AG04449 (cell line): ENCODE measurements around the gene KLK3.

Source experiments
- CTCF ChIA-PET: fragments of 350-600 bp; formaldehyde crosslinking; extraction: SDS; loops from one replicate; lab custom pipeline; 2021; ENCODE audit warnings: antibody characterized with exemption; lab: Yijun Ruan, JAX
- POLR2A ChIA-PET: fragments of 400-600, 350-600 bp; formaldehyde crosslinking; extraction: SDS; loops from one replicate; lab custom pipeline; 2020; ENCODE audit warnings: antibody characterized with exemption, inconsistent platforms; lab: Yijun Ruan, JAX
- DNase-seq: peaks from one replicate; pipeline ENCODE4 v3.0.0-alpha.2; 2010; ENCODE audit warnings: low read depth, low spot score
- H3K4me3 ChIP-seq: 2 replicates; pipeline ENCODE4 v1.5.1; 2011; ENCODE audit warnings: low read depth, mild to moderate bottlenecking, control low read depth, low read length
- TF ChIP-seq, protein P1 (sequence below): IDR thresholded peaks from one replicate; pipeline ENCODE4 v1.5.1; 2011; ENCODE audit warnings: mild to moderate bottlenecking, moderate library complexity, low read length, control low read depth, inconsistent platforms; ENCODE audit not compliant: insufficient read depth; ENCODE audit errors: missing control alignments

KLK3 gene

DNA sequence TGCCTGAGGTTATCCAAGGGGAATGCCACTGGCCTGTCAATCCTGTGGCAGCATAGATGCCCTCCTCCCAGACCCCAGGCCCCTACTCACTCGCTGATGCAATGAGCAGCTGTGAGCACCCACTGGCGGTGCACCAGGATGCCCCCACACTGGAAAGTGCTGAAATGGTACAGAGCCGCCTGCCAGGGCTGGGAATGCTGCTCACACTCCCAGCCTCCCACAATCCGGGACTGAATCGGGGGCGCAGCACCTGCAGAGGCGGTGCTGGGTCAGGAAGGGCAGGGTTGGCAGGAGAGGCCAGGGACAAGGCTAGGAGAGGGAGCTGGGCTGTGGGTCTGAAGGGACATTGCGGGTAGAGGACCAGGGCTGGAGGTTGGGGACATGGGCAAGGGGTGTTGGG is 33.1 kb upstream of the KLK3 start:
- DNase-seq = no peak
- no peak overlapping the region for H3K4me3 ChIP-seq
- POLR2A ChIA-PET = no interaction called here
- TF ChIP-seq, protein P1, sequence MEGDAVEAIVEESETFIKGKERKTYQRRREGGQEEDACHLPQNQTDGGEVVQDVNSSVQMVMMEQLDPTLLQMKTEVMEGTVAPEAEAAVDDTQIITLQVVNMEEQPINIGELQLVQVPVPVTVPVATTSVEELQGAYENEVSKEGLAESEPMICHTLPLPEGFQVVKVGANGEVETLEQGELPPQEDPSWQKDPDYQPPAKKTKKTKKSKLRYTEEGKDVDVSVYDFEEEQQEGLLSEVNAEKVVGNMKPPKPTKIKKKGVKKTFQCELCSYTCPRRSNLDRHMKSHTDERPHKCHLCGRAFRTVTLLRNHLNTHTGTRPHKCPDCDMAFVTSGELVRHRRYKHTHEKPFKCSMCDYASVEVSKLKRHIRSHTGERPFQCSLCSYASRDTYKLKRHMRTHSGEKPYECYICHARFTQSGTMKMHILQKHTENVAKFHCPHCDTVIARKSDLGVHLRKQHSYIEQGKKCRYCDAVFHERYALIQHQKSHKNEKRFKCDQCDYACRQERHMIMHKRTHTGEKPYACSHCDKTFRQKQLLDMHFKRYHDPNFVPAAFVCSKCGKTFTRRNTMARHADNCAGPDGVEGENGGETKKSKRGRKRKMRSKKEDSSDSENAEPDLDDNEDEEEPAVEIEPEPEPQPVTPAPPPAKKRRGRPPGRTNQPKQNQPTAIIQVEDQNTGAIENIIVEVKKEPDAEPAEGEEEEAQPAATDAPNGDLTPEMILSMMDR = no peak
- CTCF ChIA-PET = no interaction called here

DNA sequence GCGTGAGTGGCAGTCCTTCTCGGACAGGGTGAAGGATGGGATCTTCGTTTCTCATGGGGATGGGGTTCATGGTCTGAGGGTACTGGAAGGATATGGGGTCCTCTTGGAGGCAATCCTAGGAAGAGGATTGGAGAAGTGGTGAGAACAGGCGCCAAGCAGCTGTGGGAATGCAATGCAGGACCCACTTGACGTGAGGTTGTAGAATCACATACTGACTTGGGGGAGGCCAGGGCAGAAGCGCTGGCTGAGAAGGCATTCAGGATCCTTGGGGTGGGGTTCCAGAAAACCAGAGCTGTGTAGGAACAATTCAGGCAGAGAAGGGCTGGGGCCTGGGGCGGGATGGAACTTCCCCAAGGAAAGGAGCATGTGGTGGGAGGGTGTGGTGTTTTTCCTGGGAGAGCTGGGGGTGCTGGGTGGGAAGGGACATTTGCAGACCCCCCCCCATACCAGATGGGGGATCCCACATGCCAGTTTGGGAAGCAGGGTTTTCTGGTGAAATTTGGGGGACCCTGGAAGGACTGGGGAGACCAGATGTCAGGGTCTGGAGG is 32.0 kb upstream of the KLK3 start:
- H3K4me3 ChIP-seq = no peak overlapping the region
- POLR2A ChIA-PET = no interaction called here
- CTCF ChIA-PET = interaction anchor here (0.8 kb wide), 1 partner anchor 272 kb away, joined by 4 read pairs; no protein-coding TSS in a partner anchor
- TF ChIP-seq, protein P1 = no peak
- DNase-seq = no peak

DNA sequence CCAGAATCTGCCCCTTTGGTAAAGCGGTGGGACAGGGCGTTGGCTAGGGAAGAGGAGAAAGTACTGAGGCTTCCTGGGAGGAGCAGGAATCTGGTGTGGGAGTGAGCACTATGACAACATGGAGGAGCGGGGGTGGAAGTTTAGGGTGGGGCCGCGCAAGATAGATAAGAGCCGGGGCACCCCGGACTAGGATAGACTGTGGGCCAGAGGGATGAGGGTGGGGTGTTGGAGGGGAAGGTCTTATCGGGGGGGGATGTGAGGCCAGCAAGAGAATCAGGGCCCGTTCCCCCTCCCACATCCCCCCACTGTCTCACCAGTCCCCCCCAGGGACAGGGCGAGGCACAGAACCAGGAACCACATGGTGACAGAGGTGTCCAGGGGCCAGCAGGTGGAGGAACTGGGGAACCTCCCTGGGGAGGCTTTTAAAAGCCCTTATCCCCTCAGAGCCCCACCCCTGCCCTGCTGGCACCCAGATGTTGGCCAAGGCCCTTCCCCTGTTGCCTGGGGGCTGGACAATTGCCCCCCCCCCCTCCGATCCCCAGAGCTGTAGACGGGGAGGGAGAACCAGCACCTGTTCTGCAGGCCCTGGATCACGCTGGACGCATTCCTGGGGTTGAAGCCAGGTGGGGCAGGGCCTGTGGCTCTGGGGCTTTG is 31.2 kb upstream of the KLK3 start, which contains the start of gene KLK1:
KLK1 (minus strand) TSS at position 399 of the 654 bp plus-strand sequence; CDS start at position 360, 39 bp downstream.
- POLR2A ChIA-PET = no interaction called here
- no peak within 1 kb of the TSS for H3K4me3 ChIP-seq
- CTCF ChIA-PET = no interaction called here

DNA sequence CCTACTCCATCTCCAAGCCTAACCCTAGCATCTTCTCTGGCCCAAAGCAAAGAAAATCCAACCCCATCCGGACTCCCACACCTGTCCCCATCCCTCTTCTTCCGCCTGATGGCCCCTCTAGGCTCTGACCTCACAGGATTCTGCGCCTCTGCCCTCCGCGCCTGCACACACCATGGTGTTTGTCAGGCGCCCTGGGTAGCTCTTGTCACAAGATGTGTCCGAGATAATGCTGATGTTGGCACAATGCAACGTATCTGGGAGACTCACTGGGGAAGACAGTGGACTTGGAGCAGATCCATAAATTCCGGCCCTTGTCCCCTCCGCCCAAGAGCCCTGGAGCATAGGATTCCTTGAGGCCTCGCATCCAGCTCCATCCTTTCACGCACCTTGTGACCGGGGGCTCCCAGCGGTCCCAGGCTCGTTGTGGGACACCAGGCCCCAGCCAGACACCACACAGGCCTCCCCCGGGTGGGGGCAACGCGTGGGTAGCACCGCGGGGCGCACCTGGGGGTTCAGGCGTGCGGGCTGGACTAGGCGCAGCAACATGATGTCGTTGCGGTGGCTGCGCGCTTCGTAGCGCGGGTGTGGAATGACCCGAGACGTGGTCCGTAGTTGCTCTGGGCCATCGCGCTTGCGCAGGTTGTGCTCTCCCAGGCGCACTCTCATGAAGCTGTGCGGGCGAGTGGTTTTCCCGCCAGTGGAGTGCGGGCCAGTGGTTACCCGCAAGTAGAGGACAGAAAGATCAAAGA is 28.0 kb upstream of the KLK3 start:
- ChIA-PET POLR2A (no interaction called here), CTCF (no interaction called here)
- no peak overlapping the region for H3K4me3 ChIP-seq
- DNase-seq = no peak
- TF ChIP-seq, protein P1 = no peak

More for the DNA sequence above, 31.2 kb upstream of the KLK3 start, which contains the start of gene KLK1:
- DNase-seq = no peak
- TF ChIP-seq, protein P1 = no peak

DNA sequence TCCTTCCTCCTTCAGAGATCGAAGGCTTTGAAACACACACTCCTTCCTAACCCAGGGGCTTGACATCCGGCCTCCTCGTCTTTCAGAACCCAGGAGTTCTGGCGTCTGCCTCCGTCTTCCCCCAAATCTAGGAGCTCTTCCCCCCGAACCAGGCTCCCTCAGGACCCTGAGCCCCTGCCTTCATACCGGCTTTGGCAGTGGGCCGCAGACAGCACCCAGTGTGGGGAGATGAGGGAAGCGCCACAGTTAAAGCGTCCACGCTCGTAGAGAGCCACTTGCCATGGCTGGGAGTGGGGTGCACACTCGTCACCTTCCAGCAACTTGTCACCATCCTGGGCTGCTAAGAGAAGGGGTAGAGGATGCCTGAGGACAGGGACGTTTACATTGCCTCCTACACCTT is 27.2 kb upstream of the KLK3 start:
- ChIA-PET POLR2A (no interaction called here), CTCF (no interaction called here)
- DNase-seq = no peak
- no peak overlapping the region for H3K4me3 ChIP-seq
- TF ChIP-seq, protein P1 = no peak

DNA sequence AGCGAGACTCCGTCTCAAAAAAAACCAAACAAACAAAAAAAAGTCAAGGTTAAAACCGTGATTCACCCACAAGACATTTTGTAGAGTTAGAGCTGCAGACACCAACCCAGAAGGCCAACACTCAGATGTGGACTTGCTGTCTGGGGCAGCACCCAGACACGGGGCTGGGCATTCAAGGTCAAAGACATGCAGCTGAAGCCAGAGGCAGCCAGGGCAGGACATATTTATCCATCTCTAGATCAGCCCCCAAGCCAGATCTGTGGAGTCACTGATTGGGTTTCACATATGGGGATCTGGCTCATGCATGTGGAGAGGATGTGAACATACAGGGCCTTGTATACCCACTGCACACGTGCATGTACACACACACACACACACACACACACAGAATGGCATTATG is 24.9 kb upstream of the KLK3 start:
- DNase-seq = no peak
- CTCF ChIA-PET = no interaction called here
- TF ChIP-seq, protein P1 = no peak
- POLR2A ChIA-PET = no interaction called here
- H3K4me3 ChIP-seq = no peak overlapping the region
